Measurements from ENCODE around the gene TBC1D16. TPM values are rescaled to one million over a fixed set of nuclear protein-coding genes. Genes with fewer than 3 reads are reported as not detected.

The TBC1D16 gene
- total and polyA plus RNA-seq, 12 donors = 4.8 to 23.3 (median 17.0) TPM

DNA sequence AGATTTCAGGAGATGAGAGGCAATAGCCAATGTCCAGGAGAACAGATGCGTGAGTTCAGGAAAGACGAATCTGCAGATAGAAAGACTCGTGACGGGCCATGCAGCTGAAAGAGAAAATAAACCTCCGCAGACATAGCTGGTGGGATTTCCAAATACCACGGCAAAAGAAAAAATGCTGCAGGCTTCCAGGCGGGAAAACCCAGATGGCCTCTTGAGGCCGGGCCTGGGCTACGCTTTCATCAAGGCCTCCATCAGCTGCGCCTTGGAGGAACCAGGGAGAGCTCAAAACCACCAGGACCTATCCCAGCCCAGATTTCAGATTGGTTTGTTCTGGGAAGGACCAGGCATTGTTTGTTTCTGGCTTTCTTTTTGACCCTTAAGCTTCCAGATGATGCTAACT, 17.4 kb upstream of the TBC1D16 start:
- TF ChIP-seq, protein P1, sequence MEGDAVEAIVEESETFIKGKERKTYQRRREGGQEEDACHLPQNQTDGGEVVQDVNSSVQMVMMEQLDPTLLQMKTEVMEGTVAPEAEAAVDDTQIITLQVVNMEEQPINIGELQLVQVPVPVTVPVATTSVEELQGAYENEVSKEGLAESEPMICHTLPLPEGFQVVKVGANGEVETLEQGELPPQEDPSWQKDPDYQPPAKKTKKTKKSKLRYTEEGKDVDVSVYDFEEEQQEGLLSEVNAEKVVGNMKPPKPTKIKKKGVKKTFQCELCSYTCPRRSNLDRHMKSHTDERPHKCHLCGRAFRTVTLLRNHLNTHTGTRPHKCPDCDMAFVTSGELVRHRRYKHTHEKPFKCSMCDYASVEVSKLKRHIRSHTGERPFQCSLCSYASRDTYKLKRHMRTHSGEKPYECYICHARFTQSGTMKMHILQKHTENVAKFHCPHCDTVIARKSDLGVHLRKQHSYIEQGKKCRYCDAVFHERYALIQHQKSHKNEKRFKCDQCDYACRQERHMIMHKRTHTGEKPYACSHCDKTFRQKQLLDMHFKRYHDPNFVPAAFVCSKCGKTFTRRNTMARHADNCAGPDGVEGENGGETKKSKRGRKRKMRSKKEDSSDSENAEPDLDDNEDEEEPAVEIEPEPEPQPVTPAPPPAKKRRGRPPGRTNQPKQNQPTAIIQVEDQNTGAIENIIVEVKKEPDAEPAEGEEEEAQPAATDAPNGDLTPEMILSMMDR (IDR thresholded peaks at IDR 0.05) = no peak
- Histone ChIP-seq H3K4me3 (no peak overlapping the region), H3K27me3 (no peaks in the 10 kb centered on the region), H3K27ac (no peak overlapping the region), H3K9me3 (no peaks in the 10 kb centered on the region), H3K36me3 (peaks cover 0 to 26% (median 4%) of the 10 kb centered on the region in 9 donors), H3K4me1 (peaks cover 0 to 16% (median 0%) of the 10 kb centered on the region in 9 donors)
- 93 to 94% methylated on average over 10 of the region's 10 CpGs for WGBS, 2 donors
- DNase-seq = no peak
- intact Hi-C loops (cut with DNase I) = loop anchor here in 1 of 10 donors (5.0 kb wide), 1 partner anchor 1839 kb away; the partner anchor contains the start of genes ALYREF and ANAPC11
- no peak for ATAC-seq

DNA sequence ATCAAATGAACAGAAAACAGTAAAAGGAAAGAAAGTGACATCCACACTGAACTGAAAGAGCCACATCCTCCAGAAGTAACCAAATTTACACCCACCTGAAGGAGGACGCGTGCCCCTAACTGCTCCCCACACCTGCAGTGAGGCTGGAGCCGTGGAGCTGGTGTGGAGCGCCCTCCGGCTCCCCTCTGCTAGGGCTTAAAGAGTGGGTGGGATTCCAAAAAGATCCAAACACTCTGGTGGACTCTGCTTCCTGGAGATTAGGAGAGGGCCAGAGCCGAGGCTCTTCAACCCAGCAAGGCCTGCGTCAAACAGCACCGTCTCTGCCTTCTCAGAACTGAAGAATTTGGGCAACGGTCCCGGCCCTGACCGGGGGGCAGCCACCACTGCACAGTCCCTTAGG, 16.0 kb upstream of the TBC1D16 start:
- Histone ChIP-seq H3K27ac (no peak overlapping the region), H3K9me3 (no peaks in the 10 kb centered on the region), H3K4me1 (peaks cover 0 to 16% (median 0%) of the 10 kb centered on the region in 9 donors), H3K4me3 (no peak overlapping the region), H3K36me3 (peaks cover 0 to 30% (median 4%) of the 10 kb centered on the region in 9 donors), H3K27me3 (no peaks in the 10 kb centered on the region)
- intact Hi-C loops (cut with DNase I) = loop anchor here in 1 of 10 donors (5.0 kb wide), 1 partner anchor 1841 kb away; the partner anchor contains the start of genes ALYREF and ANAPC11
- 93 to 97% methylated on average over 11 of the region's 11 CpGs for WGBS, 2 donors
- TF ChIP-seq, protein P1 (IDR thresholded peaks at IDR 0.05) = no peak
- DNase-seq = no peak
- no peak for ATAC-seq

DNA sequence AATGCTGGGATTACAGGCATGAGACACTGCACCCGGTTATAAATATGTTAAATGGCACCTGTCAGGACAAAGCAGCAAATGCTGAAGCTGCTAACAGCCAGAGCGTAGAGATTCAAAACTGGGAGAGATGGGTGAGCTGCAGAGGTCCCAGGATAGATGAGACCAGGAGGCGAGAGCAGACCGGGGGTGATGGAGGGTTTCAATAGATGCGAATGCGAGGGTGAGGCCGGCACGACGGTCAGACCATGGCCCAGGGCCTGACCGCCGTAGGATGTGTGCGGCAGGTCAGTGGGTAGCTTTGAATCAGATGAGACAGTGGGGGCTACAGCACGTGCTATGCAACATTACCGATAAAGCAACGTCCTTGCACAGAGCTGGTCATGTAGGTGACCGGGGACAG, 15.0 kb upstream of the TBC1D16 start:
- intact Hi-C loops (cut with DNase I) = loop anchor here in 1 of 10 donors (5.0 kb wide), 1 partner anchor 1842 kb away; the partner anchor contains the start of genes ALYREF and ANAPC11
- no peak for DNase-seq

DNA sequence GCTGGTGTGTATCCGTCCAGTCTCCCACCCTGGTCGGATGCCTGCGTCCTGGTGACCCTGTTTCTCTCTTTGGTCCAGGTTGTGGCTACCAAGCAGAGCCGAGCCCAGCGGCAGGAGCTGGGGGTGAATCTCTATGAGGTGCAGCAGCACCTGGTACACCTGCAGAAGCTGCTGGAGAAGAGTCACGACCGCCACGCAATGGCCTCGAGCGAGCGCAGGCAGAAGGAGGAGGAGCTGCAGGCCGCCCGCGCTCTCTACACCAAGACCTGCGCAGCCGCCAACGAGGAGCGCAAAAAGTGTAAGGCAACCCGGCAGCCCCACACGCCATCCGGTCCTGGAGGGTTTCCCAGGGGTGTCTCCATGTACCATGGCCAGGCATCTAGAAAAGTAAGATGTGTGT, 14.3 kb upstream of the TBC1D16 start:
- Histone ChIP-seq H3K27me3 (no peaks in the 10 kb centered on the region), H3K36me3 (peaks cover 0 to 33% (median 4%) of the 10 kb centered on the region in 9 donors), H3K27ac (no peak overlapping the region), H3K9me3 (no peaks in the 10 kb centered on the region), H3K4me1 (peaks cover 0 to 16% (median 0%) of the 10 kb centered on the region in 9 donors), H3K4me3 (no peak overlapping the region)
- intact Hi-C loops (cut with DNase I) = loop anchor here in 1 of 10 donors (5.0 kb wide), 1 partner anchor 1842 kb away; the partner anchor contains the start of genes ALYREF and ANAPC11
- TF ChIP-seq, protein P1 (IDR thresholded peaks at IDR 0.05) = no peak
- no peak for DNase-seq
- WGBS, 2 donors = 96 to 97% methylated on average over 21 of the region's 21 CpGs
- no peak for ATAC-seq

More for the DNA sequence above, 15.0 kb upstream of the TBC1D16 start:
- ATAC-seq = no peak
- TF ChIP-seq, protein P1 (IDR thresholded peaks at IDR 0.05) = no peak
- WGBS, 2 donors = 81 to 89% methylated on average over 16 of the region's 16 CpGs
- Histone ChIP-seq H3K4me3 (no peak overlapping the region), H3K9me3 (no peaks in the 10 kb centered on the region), H3K27me3 (no peaks in the 10 kb centered on the region), H3K4me1 (peaks cover 0 to 16% (median 0%) of the 10 kb centered on the region in 9 donors), H3K27ac (no peak overlapping the region), H3K36me3 (peaks cover 0 to 32% (median 4%) of the 10 kb centered on the region in 9 donors)
